Measurements from ENCODE around the gene PRR12.

DNA sequence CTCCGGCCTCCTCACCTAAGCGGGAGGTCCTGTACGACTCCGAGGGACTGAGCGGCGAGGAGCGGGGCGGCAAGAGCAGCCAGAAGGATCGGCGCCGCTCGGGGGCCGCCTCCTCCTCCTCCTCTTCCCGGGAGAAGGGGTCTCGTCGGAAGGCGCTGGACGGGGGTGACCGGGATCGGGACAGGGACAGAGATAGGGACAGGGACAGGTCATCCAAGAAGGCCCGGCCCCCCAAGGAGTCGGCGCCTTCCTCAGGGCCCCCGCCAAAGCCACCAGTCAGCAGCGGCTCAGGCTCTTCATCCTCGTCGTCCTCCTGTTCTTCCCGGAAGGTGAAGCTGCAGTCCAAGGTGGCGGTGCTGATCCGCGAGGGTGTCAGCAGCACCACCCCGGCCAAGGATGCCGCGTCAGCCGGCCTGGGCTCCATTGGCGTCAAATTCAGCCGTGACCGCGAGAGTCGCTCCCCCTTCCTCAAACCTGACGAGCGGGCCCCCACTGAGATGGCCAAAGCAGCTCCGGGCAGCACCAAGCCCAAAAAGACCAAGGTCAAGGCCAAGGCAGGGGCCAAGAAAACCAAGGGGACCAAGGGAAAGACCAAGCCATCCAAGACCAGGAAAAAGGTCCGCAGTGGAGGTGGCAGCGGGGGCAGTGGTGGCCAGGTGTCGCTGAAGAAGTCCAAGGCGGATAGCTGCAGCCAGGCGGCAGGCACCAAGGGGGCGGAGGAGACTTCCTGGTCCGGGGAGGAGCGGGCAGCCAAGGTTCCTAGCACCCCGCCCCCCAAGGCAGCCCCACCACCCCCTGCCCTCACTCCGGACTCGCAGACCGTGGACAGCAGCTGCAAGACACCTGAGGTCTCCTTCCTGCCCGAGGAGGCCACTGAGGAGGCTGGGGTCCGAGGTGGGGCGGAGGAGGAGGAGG lies 61.8 kb downstream of the PRR12 start:
- TF ChIP-seq, protein P1, sequence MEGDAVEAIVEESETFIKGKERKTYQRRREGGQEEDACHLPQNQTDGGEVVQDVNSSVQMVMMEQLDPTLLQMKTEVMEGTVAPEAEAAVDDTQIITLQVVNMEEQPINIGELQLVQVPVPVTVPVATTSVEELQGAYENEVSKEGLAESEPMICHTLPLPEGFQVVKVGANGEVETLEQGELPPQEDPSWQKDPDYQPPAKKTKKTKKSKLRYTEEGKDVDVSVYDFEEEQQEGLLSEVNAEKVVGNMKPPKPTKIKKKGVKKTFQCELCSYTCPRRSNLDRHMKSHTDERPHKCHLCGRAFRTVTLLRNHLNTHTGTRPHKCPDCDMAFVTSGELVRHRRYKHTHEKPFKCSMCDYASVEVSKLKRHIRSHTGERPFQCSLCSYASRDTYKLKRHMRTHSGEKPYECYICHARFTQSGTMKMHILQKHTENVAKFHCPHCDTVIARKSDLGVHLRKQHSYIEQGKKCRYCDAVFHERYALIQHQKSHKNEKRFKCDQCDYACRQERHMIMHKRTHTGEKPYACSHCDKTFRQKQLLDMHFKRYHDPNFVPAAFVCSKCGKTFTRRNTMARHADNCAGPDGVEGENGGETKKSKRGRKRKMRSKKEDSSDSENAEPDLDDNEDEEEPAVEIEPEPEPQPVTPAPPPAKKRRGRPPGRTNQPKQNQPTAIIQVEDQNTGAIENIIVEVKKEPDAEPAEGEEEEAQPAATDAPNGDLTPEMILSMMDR (IDR thresholded peaks at IDR 0.05), result no peak
- TF ChIP-seq POLR2AphosphoS5 (IDR thresholded peaks at IDR 0.05; ENCODE audit: insufficient read depth in 1 of 2, low read depth in 1 of 2), result no peak
- TF ChIP-seq POLR2A (IDR thresholded peaks at IDR 0.05), result no peak

Data from vagina (tissue), 2 donors.